Endothelial cell of umbilical vein (primary cell): ENCODE data around the gene PSMA7. TPM values are rescaled to one million over a fixed set of nuclear protein-coding genes. Genes with fewer than 3 reads are reported as not detected.

Experiments used
- BruUV-seq: library from RNA; stranded (reverse); fragments of 400-500 nt; replicated peaks from 2 replicates; lab custom pipeline; 2021; lab: Mats Ljungman, UMichigan
- CTCF ChIA-PET: fragments of 300-600, 350-600 bp; sonication (Branson Sonifier 250); formaldehyde crosslinking; loops from one replicate; lab custom pipeline; 2021; ENCODE audit warnings: antibody characterized with exemption, inconsistent platforms; lab: Charles Lee
- POLR2A ChIA-PET: fragments of 300-600, 350-600 bp; sonication (Branson Sonifier 250); formaldehyde crosslinking; loops from one replicate; lab custom pipeline; 2021; ENCODE audit warnings: antibody characterized with exemption, inconsistent platforms; lab: Charles Lee
- DNase-seq: peaks from one replicate; pipeline ENCODE4 v3.0.0-alpha.2; 2011; ENCODE audit warnings: low read depth, low spot score
- FAIRE-seq: peaks from 2 replicates; lab custom pipeline; 2011; peaks lifted over from hg19 to GRCh38; lab: Jason Lieb, UNC
- H2AFZ ChIP-seq: 2 replicates; pipeline ENCODE4 v1.6.0; 2012; ENCODE audit warnings: low read depth, low read length, control low read depth, inconsistent platforms
- H3K27ac ChIP-seq: 2 replicates; pipeline ENCODE4 v1.5.1; 2011; ENCODE audit warnings: low read depth, mild to moderate bottlenecking, control low read depth, low read length, moderate library complexity; ENCODE audit not compliant: insufficient read depth
- H3K27me3 ChIP-seq, 2 experiments: 2 replicates each; pipeline versions ENCODE4 v1.6.0 to v1.6.1; 2011; ENCODE audit warnings: low read length in 2 of 2, mixed read lengths in 1 of 2; ENCODE audit not compliant: control insufficient read depth in 2 of 2, insufficient read depth in 2 of 2
- H3K36me3 ChIP-seq, 2 experiments: 2 replicates in 1 of 2; 3 replicates in 1 of 2; pipeline ENCODE4 v1.5.1; 2011; ENCODE audit warnings: low read length in 2 of 2, mild to moderate bottlenecking in 1 of 2, moderate library complexity in 1 of 2; ENCODE audit not compliant: control insufficient read depth in 2 of 2, insufficient read depth in 2 of 2; ENCODE audit errors: extremely low read depth in 1 of 2
- H3K4me1 ChIP-seq: 3 replicates; pipeline ENCODE4 v1.5.1; 2011; ENCODE audit warnings: mild to moderate bottlenecking, low read length; ENCODE audit not compliant: control insufficient read depth, insufficient read depth; ENCODE audit errors: extremely low read depth
- H3K4me2 ChIP-seq: 2 replicates; pipeline ENCODE4 v1.6.1; 2011; ENCODE audit warnings: low read length, control low read depth, mixed read lengths; ENCODE audit not compliant: insufficient read depth
- H3K4me3 ChIP-seq, 3 experiments: fragments of 200-600 bp in 1 of 3; sonication (generic), shearing (Covaris generic) in 1 of 3; replicated peaks in 1 of 3; 2 replicates each; pipeline ENCODE4 v1.5.1; 2011 to 2016; ENCODE audit warnings: control low read depth in 3 of 3, low read length in 3 of 3, mild to moderate bottlenecking in 2 of 3, inconsistent platforms in 1 of 3, low read depth in 1 of 3, moderate library complexity in 1 of 3; ENCODE audit not compliant: insufficient read depth in 1 of 3
- H3K79me2 ChIP-seq: 2 replicates; pipeline ENCODE4 v1.6.0; 2012; ENCODE audit warnings: low read length, inconsistent platforms; ENCODE audit not compliant: control insufficient read depth, insufficient read depth
- H3K9ac ChIP-seq: replicated peaks from 2 replicates; pipeline ENCODE3; 2011; ENCODE audit warnings: low read length, control low read depth; ENCODE audit not compliant: insufficient read depth; ENCODE audit errors: extremely low read depth
- H3K9me1 ChIP-seq: replicated peaks from 3 replicates; pipeline ENCODE4 v1.6.0; 2011; ENCODE audit warnings: mild to moderate bottlenecking, low read length; ENCODE audit not compliant: control insufficient read depth, insufficient read depth; ENCODE audit errors: extremely low read depth
- H3K9me3 ChIP-seq: replicated peaks from 2 replicates; pipeline ENCODE4 v1.5.1; 2012; ENCODE audit warnings: low read length, inconsistent platforms; ENCODE audit not compliant: control insufficient read depth, insufficient read depth
- H4K20me1 ChIP-seq: replicated peaks from 2 replicates; pipeline ENCODE3; 2011; ENCODE audit warnings: mild to moderate bottlenecking, low read length; ENCODE audit not compliant: control insufficient read depth, insufficient read depth; ENCODE audit errors: extremely low read depth
- CTCF ChIP-seq, 2 donors: IDR thresholded peaks; 1 replicate in 1 of 2; 2 replicates in 1 of 2; pipeline ENCODE4 v1.5.1; 2011; ENCODE audit warnings: low read length in 2 of 2, mild to moderate bottlenecking in 2 of 2, moderate library complexity in 2 of 2, control low read depth in 1 of 2, inconsistent platforms in 1 of 2, low read depth in 1 of 2; ENCODE audit not compliant: insufficient read depth in 1 of 2; ENCODE audit errors: extremely low read depth in 1 of 2
- EZH2 ChIP-seq: IDR thresholded peaks from 2 replicates; pipeline ENCODE4 v1.6.1; 2012; ENCODE audit warnings: borderline replicate concordance, low read depth, mild to moderate bottlenecking, moderate library complexity, low read length, inconsistent platforms; ENCODE audit not compliant: severe bottlenecking
- FOS ChIP-seq: IDR thresholded peaks from 2 replicates; pipeline ENCODE4 v1.6.1; 2011; ENCODE audit warnings: mild to moderate bottlenecking, low read length, moderate library complexity, borderline replicate concordance; ENCODE audit not compliant: insufficient read depth
- JUN ChIP-seq: IDR thresholded peaks from 2 replicates; pipeline ENCODE4 v1.6.1; 2011; ENCODE audit warnings: borderline replicate concordance, low read depth; ENCODE audit not compliant: insufficient read length, insufficient read depth
- MYC ChIP-seq: IDR thresholded peaks from one replicate; pipeline ENCODE4 v1.6.1; 2011; ENCODE audit warnings: mild to moderate bottlenecking, low read depth, low read length
- POLR2A ChIP-seq: IDR thresholded peaks from 2 replicates; pipeline ENCODE4 v1.6.1; 2012; ENCODE audit warnings: low read depth, mild to moderate bottlenecking, control low read depth, low read length
- POLR2AphosphoS5 ChIP-seq: IDR thresholded peaks from 2 replicates; pipeline ENCODE4 v1.6.1; 2012; ENCODE audit warnings: low read depth, mild to moderate bottlenecking, control low read depth, low read length, moderate library complexity; ENCODE audit not compliant: insufficient read depth
- dilution Hi-C: fragments of 300-500 bp; cut with MboI; formaldehyde crosslinking; loops from one replicate; pipeline ENCODE4 v1.15.0; 2019; ENCODE audit warnings: low sequenced_read_pairs; ENCODE audit not compliant: extremely low pct_ligation_motif_present
- intact Hi-C: fragments of 100-400 bp; cut with micrococcal nuclease; formaldehyde crosslinking; loops from one replicate; pipeline ENCODE4 v1.10.0; 2022
- polyA plus RNA-seq, 4 experiments: library from polyadenylated mRNA; depleted of rRNA in 3 of 4; stranded (reverse) in 3 of 4; unstranded in 1 of 4; fragments of >200 nt; gene quantifications; 2 replicates each; pipeline versions ENCODE4 v1.2.1 to v1.2.3, GENCODE V29; 2011 to 2012; ENCODE audit warnings: missing spikeins in 1 of 4
- total RNA-seq: library from RNA; stranded (reverse); gene quantifications from 2 replicates; pipeline ENCODE4 v1.2.3, GENCODE V29; 2021
- TF ChIP-seq, protein P1 (sequence below): IDR thresholded peaks from 2 replicates; pipeline ENCODE4 v1.6.1; 2011; ENCODE audit not compliant: insufficient read depth, insufficient read length

PSMA7 gene
- total and polyA plus RNA-seq, 2 donors (not counting 3 experiments of a cell fraction or from before 2014, with no cell fraction given): 393 to 826 TPM

DNA sequence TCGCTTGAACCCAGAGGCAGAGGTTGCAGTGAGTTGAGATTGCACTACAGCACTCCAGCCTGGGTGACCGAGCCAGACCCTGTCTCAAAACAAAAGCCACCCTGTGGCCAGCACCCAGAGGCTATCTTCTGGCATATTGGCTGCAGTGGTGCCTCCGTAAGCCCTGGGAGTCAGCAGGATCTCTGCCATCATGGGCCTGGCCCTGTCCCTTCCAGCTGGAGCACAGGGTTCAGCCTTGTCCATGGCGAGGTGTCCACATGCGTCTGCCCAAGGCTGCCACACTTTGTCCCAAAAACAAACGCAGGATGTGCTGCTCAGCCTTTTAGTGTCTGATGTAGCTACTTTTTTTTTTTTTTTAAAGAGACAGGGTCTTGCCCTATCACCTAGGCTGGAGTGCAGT lies 24.3 kb upstream of the PSMA7 start:
- H3K36me3 ChIP-seq: peaks cover 7 to 40% of the 10 kb centered on the region in 2 experiments
- no peak overlapping the region for H3K4me3 ChIP-seq
- no peak for FAIRE-seq
- H3K4me2 ChIP-seq: no peak overlapping the region
- no peak overlapping the region for H2AFZ ChIP-seq
- no peaks in the 10 kb centered on the region for H3K9me3 ChIP-seq
- no peaks in the 10 kb centered on the region for H4K20me1 ChIP-seq
- ChIA-PET CTCF (interaction anchor here (0.6 to 1.5 kb wide), 6 partner anchors 9 to 156 kb away, joined by 3 to 6 read pairs (median 4); no protein-coding TSS in a partner anchor), POLR2A (interaction anchor here (0.7 kb wide), 1 partner anchor 18 kb away, joined by 4 read pairs; no protein-coding TSS in a partner anchor)
- no peaks in the 10 kb centered on the region for H3K79me2 ChIP-seq
- no peaks in the 10 kb centered on the region for H3K4me1 ChIP-seq
- BruUV-seq: no TSS peak
- no peaks in the 10 kb centered on the region for H3K27me3 ChIP-seq
- no peak for DNase-seq
- H3K9me1 ChIP-seq: no peaks in the 10 kb centered on the region
- dilution Hi-C loops (no loop called here), intact Hi-C loops (no loop called here)
- H3K27ac ChIP-seq: no peak overlapping the region
- no peak overlapping the region for H3K9ac ChIP-seq
- no peak for TF ChIP-seq FOS
- TF ChIP-seq MYC: no peak
- TF ChIP-seq EZH2: no peak

- dilution Hi-C loops (no loop called here), intact Hi-C loops (no loop called here)
- no TSS peak for BruUV-seq
- Histone ChIP-seq H3K9me1 (no peaks in the 10 kb centered on the region), H3K4me3 (no peak overlapping the region), H4K20me1 (no peaks in the 10 kb centered on the region), H3K27me3 (no peaks in the 10 kb centered on the region), H3K4me2 (no peak overlapping the region), H3K79me2 (no peaks in the 10 kb centered on the region), H2AFZ (no peak overlapping the region), H3K27ac (no peak overlapping the region), H3K9ac (no peak overlapping the region), H3K36me3 (peaks cover 11 to 48% of the 10 kb centered on the region in 2 experiments), H3K9me3 (no peaks in the 10 kb centered on the region), H3K4me1 (no peaks in the 10 kb centered on the region)
- POLR2A ChIA-PET: no interaction called here
- CTCF ChIA-PET: interaction anchor here (1.1 to 1.5 kb wide), 4 partner anchors 9 to 155 kb away, joined by 3 to 6 read pairs (median 6); no protein-coding TSS in a partner anchor
- DNase-seq (no peak), FAIRE-seq (no peak)
- TF ChIP-seq POLR2AphosphoS5 (no peak), JUN (no peak), EZH2 (no peak), CTCF (IDR thresholded peaks at IDR 0.05; ENCODE audit: extremely low read depth in 1 of 2, insufficient read depth in 1 of 2, low read depth in 1 of 2, low read length in 2 of 2) (no peak), POLR2A (no peak), FOS (no peak)
- TF ChIP-seq, protein P1, sequence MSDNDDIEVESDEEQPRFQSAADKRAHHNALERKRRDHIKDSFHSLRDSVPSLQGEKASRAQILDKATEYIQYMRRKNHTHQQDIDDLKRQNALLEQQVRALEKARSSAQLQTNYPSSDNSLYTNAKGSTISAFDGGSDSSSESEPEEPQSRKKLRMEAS: no peak
Observed at GRCh38 chr20:62165762-62166399, 22.7 kb upstream of the PSMA7 start.
